H1 (cell line): ENCODE results near the gene STAM.

Experiments used
- CTCF ChIP-seq, 3 experiments: IDR thresholded peaks; 1 replicate in 2 of 3; 2 replicates in 1 of 3; pipeline versions ENCODE4 v1.5.1 to v1.6.1; 2011; ENCODE audit warnings: low read length in 3 of 3, mild to moderate bottlenecking in 3 of 3, inconsistent platforms in 2 of 3, low read depth in 1 of 3, moderate library complexity in 1 of 3; ENCODE audit not compliant: insufficient read depth in 1 of 3; ENCODE audit errors: control extremely low read depth in 1 of 3
- GABPA ChIP-seq: IDR thresholded peaks from 2 replicates; pipeline ENCODE4 v1.6.1; 2011; ENCODE audit warnings: mild to moderate bottlenecking, low read length, moderate library complexity, borderline replicate concordance; ENCODE audit not compliant: insufficient read depth
- POLR2A ChIP-seq, 2 experiments: IDR thresholded peaks; 1 replicate in 1 of 2; 2 replicates in 1 of 2; pipeline ENCODE4 v1.6.1; 2011; ENCODE audit warnings: low read depth in 2 of 2, low read length in 2 of 2, mild to moderate bottlenecking in 2 of 2; ENCODE audit errors: control extremely low read depth in 1 of 2

- TF ChIP-seq POLR2A (IDR thresholded peaks at IDR 0.05; ENCODE audit: control extremely low read depth in 1 of 2, low read depth in 2 of 2, low read length in 2 of 2) (no peak), CTCF (IDR thresholded peaks at IDR 0.05; ENCODE audit: control extremely low read depth in 1 of 3, insufficient read depth in 1 of 3, low read depth in 1 of 3, low read length in 3 of 3) (no peak), GABPA (no peak)
Measured at GRCh38 chr10:17708821-17709220, 64.9 kb downstream of the STAM start.
